ENCODE measurements around the gene EXOC3L4. TPM values are rescaled to one million over a fixed set of nuclear protein-coding genes. Genes with fewer than 3 reads are reported as not detected.

Gene EXOC3L4
- total and polyA plus RNA-seq, 2 experiments from 2014 or later: not detected

DNA sequence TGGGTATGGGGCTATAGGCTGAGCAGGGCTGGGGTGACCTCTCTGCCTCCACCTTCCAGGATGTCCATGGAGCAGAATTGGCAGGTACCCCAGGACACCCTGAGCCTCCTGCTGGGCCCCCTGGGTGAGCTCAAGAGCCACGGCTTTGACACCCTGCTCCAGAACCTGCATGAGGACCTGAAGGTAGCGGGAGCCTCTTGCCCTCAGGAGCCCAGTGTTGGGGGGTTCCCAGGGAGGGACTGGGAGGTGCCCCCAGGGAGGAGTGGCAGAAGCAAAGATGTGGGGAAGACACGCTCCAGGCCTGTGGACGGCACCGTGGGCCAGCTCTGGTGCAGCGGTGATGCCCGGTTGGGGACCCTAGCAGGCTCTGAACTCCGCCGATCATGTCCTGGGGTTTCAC lies 37.1 kb downstream of the EXOC3L4 start:
- 0 out of 2 replicates have a peak, but pooled peaks cover under 1% of the 10 kb centered on the region for H3K4me1 ChIP-seq (ENCODE audit: insufficient read depth)
- H3K79me2 ChIP-seq (ENCODE audit: insufficient read depth): no peaks in the 10 kb centered on the region
- no peak for DNase-seq
- no peaks in the 10 kb centered on the region for H3F3A ChIP-seq (ENCODE audit: insufficient read depth)
- in situ Hi-C loops (cut with MboI): no loop called here
- no peaks in the 10 kb centered on the region for H3K27me3 ChIP-seq (replicated peaks; ENCODE audit: insufficient read depth)
- no peaks in the 10 kb centered on the region for H3K9me2 ChIP-seq (ENCODE audit: insufficient read depth)
- H3K4me2 ChIP-seq (ENCODE audit: unreplicated experiment): no peak overlapping the region
- no peak overlapping the region for H3K4me3 ChIP-seq
- no peaks in the 10 kb centered on the region for H3K9me3 ChIP-seq (ENCODE audit: low read depth)
- no peaks in the 10 kb centered on the region for H4K20me1 ChIP-seq (ENCODE audit: insufficient read depth)
- WGBS, 2 experiments (ENCODE audit: low coverage in 1 of 2, low lambda C conversion rate in 2 of 2, missing lambda C conversion rate in 2 of 2): 96 to 100% methylated on average over 9 of the region's 9 CpGs
- H3K9ac ChIP-seq: no peak overlapping the region
- H2AFZ ChIP-seq: no peak overlapping the region
- H3K36me3 ChIP-seq (ENCODE audit: low read depth): no peaks in the 10 kb centered on the region
- no peak overlapping the region for H3K27ac ChIP-seq
- no peak for TF ChIP-seq EZH2phosphoT487 (IDR thresholded peaks at IDR 0.05; ENCODE audit: insufficient read depth, low read depth)
- no peak for TF ChIP-seq EZH2 (IDR thresholded peaks at IDR 0.05; ENCODE audit: insufficient read depth, poor library complexity, severe bottlenecking)

DNA sequence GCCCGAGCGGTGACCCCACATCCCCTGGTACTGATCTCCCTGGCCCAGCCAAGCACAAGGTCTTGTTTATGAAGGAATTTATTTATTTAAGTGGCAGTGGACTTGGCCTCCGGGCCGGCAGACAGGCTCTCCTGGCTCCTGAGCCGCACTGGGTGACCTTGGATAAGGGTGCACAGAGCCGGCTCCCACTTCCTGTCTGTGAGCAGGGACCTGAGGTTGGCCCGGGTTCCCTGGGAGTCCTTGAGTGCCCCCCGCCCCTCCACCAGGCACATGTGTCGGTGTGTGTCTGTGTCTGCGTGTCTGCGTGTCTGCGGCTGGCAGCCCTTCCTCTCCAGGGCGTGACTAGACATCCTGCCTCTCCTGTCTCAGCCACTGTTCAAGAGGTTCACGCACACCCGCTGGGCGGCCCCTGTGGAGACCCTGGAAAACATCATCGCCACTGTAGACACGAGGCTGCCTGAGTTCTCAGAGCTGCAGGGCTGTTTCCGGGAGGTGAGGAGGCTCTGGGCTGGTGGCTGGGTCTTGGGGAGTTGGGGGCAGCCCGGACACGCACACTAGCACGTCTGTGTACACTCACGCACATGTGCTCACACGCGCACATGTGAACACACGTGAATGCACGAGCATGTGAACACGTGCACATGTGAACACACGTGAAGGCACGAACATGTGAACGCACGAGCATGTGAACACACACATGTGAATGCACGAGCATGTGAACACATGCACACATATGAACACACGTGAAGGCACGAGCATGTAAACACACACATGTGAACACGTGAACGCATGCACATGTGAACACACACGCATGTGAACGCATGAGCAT lies 38.1 kb downstream of the EXOC3L4 start:
- Histone ChIP-seq H3K9ac (no peak overlapping the region), H2AFZ (no peak overlapping the region), H4K20me1 (ENCODE audit: insufficient read depth) (no peaks in the 10 kb centered on the region), H3K9me3 (ENCODE audit: low read depth) (no peaks in the 10 kb centered on the region), H3K27me3 (replicated peaks; ENCODE audit: insufficient read depth) (no peaks in the 10 kb centered on the region), H3K4me2 (ENCODE audit: unreplicated experiment) (no peak overlapping the region), H3K36me3 (ENCODE audit: low read depth) (no peaks in the 10 kb centered on the region), H3K4me3 (no peak overlapping the region), H3K27ac (no peak overlapping the region), H3K9me2 (ENCODE audit: insufficient read depth) (no peaks in the 10 kb centered on the region), H3F3A (ENCODE audit: insufficient read depth) (no peaks in the 10 kb centered on the region), H3K79me2 (ENCODE audit: insufficient read depth) (no peaks in the 10 kb centered on the region), H3K4me1 (ENCODE audit: insufficient read depth) (peaks cover 9% of the 10 kb centered on the region; the same call in 1 of the 2 replicates)
- in situ Hi-C loops (cut with MboI): no loop called here
- no peak for DNase-seq
- TF ChIP-seq EZH2phosphoT487 (IDR thresholded peaks at IDR 0.05; ENCODE audit: insufficient read depth, low read depth) (no peak), EZH2 (IDR thresholded peaks at IDR 0.05; ENCODE audit: insufficient read depth, poor library complexity, severe bottlenecking) (no peak)
- WGBS, 2 experiments (ENCODE audit: low coverage in 1 of 2, low lambda C conversion rate in 2 of 2, missing lambda C conversion rate in 2 of 2): 82 to 83% methylated on average over 38 to 39 of the region's 39 CpGs

DNA sequence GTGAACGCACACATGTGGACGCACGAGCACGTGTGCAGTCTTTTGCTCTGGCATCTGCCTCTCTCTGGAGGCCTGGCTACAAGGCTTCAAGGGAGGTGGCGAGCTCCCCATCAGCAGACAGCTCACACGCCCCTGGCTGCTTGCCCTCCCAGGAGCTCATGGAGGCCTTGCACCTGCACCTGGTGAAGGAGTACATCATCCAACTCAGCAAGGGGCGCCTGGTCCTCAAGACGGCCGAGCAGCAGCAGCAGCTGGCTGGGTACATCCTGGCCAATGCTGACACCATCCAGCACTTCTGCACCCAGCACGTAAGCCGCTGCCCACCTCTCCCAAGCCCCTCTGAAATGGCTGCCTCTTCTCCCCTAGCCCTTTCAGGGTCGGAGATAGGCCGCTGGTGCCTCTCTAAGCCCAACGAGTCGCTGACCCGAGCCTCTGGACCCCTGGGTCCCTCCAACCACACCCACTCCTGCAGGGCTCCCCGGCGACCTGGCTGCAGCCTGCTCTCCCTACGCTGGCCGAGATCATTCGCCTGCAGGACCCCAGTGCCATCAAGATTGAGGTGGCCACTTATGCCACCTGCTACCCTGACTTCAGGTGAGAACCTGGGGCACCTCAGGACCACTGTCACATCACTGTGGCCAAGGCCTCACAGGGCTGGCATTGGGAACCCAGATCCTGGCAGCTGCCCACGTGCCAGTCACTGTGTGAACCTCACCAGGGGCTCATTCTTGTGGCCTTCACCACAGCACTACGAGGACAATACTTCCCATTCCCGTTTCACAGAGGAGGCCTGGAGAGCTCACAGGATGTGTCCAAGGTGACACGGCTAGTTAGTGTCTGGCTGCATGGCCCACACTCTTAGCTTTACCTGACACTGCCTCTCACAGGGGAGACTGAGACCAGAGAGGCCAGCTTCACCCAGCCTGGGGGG lies 39.0 kb downstream of the EXOC3L4 start:
- H3K27me3 ChIP-seq (replicated peaks; ENCODE audit: insufficient read depth): no peaks in the 10 kb centered on the region
- H3K4me2 ChIP-seq (ENCODE audit: unreplicated experiment): no peak overlapping the region
- no peak overlapping the region for H2AFZ ChIP-seq
- H3K27ac ChIP-seq: no peak overlapping the region
- H4K20me1 ChIP-seq (ENCODE audit: insufficient read depth): no peaks in the 10 kb centered on the region
- no peaks in the 10 kb centered on the region for H3K9me2 ChIP-seq (ENCODE audit: insufficient read depth)
- no peaks in the 10 kb centered on the region for H3F3A ChIP-seq (ENCODE audit: insufficient read depth)
- in situ Hi-C loops (cut with MboI): no loop called here
- H3K4me3 ChIP-seq: no peak overlapping the region
- TF ChIP-seq EZH2phosphoT487 (IDR thresholded peaks at IDR 0.05; ENCODE audit: insufficient read depth, low read depth) (no peak), EZH2 (IDR thresholded peaks at IDR 0.05; ENCODE audit: insufficient read depth, poor library complexity, severe bottlenecking) (no peak)
- H3K9me3 ChIP-seq (ENCODE audit: low read depth): no peaks in the 10 kb centered on the region
- H3K9ac ChIP-seq: no peak overlapping the region
- WGBS, 2 experiments (ENCODE audit: low coverage in 1 of 2, low lambda C conversion rate in 2 of 2, missing lambda C conversion rate in 2 of 2): 84 to 87% methylated on average over 25 of the region's 25 CpGs
- no peaks in the 10 kb centered on the region for H3K79me2 ChIP-seq (ENCODE audit: insufficient read depth)
- no peaks in the 10 kb centered on the region for H3K36me3 ChIP-seq (ENCODE audit: low read depth)
- DNase-seq: no peak
- H3K4me1 ChIP-seq (ENCODE audit: insufficient read depth): peaks cover 9% of the 10 kb centered on the region; the same call in 1 of the 2 replicates

DNA sequence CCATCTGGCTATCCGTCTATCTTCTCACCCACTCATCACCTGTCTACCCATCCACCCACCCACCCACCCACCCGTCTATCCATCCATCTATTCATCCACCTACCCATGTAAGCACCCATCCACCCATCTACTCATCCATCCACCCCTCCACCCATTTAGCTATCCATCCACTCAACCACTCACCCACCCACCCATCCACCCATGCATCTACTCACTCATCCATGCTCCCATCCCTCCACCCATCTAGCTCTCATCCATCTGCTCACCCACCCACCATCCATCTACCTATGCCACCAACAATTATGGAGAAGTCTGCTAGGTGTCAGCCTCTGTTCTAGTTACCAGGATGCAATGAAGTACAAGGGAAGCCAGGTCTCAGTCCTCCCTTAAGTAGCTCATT lies 39.9 kb downstream of the EXOC3L4 start:
- H3K4me2 ChIP-seq (ENCODE audit: unreplicated experiment): no peak overlapping the region
- no peaks in the 10 kb centered on the region for H3K36me3 ChIP-seq (ENCODE audit: low read depth)
- no peak for TF ChIP-seq EZH2phosphoT487 (IDR thresholded peaks at IDR 0.05; ENCODE audit: insufficient read depth, low read depth)
- H3K9me3 ChIP-seq (ENCODE audit: low read depth): no peaks in the 10 kb centered on the region
- no peaks in the 10 kb centered on the region for H3F3A ChIP-seq (ENCODE audit: insufficient read depth)
- H3K9me2 ChIP-seq (ENCODE audit: insufficient read depth): no peaks in the 10 kb centered on the region
- in situ Hi-C loops (cut with MboI): no loop called here
- DNase-seq: no peak
- H3K27me3 ChIP-seq (replicated peaks; ENCODE audit: insufficient read depth): no peaks in the 10 kb centered on the region
- H3K9ac ChIP-seq: no peak overlapping the region
- no peaks in the 10 kb centered on the region for H3K79me2 ChIP-seq (ENCODE audit: insufficient read depth)
- WGBS, 2 experiments (ENCODE audit: low coverage in 1 of 2, low lambda C conversion rate in 2 of 2, missing lambda C conversion rate in 2 of 2): 50% methylated on average over 2 of the region's 2 CpGs; no CpG with 5 or more reads in 1 of the 2 experiments
- H3K4me3 ChIP-seq: no peak overlapping the region
- peaks cover 9% of the 10 kb centered on the region; the same call in 1 of the 2 replicates for H3K4me1 ChIP-seq (ENCODE audit: insufficient read depth)
- H4K20me1 ChIP-seq (ENCODE audit: insufficient read depth): no peaks in the 10 kb centered on the region
- no peak overlapping the region for H2AFZ ChIP-seq
- H3K27ac ChIP-seq: no peak overlapping the region

Data from GM23248 (cell line).